ENCODE results near the gene POU2AF3.

- TF ChIP-seq POLR2AphosphoS5 (IDR thresholded peaks at IDR 0.05; ENCODE audit: borderline replicate concordance, low read depth, low read length) = no peak
- TF ChIP-seq EZH2 (IDR thresholded peaks at IDR 0.05) = no peak
- TF ChIP-seq FOXP2 (optimal IDR thresholded peaks at IDR 0.05; ENCODE audit: control extremely low read depth, extremely low read length, insufficient read depth) = no peak
Observed at GRCh38 chr11:111269146-111269868, 29.0 kb upstream of the POU2AF3 start.

All from SK-N-MC (cell line).